Measurements from ENCODE around the gene WIPF1.

- TF ChIP-seq CTCF (conservative IDR thresholded peaks at IDR 0.05) (no peak), ZFX (IDR thresholded peaks at IDR 0.05) (no peak)
Measured at GRCh38 chr2:174635015-174635593, 37.5 kb upstream of the WIPF1 start.

Measured in C4-2B (cell line).